ENCODE results near the gene SGTA. TPM values are rescaled to one million over a fixed set of nuclear protein-coding genes. Genes with fewer than 3 reads are reported as not detected.

The SGTA gene
- total RNA-seq, 4 donors from 2014 or later = 37.9 to 49.5 (median 44.1) TPM

DNA sequence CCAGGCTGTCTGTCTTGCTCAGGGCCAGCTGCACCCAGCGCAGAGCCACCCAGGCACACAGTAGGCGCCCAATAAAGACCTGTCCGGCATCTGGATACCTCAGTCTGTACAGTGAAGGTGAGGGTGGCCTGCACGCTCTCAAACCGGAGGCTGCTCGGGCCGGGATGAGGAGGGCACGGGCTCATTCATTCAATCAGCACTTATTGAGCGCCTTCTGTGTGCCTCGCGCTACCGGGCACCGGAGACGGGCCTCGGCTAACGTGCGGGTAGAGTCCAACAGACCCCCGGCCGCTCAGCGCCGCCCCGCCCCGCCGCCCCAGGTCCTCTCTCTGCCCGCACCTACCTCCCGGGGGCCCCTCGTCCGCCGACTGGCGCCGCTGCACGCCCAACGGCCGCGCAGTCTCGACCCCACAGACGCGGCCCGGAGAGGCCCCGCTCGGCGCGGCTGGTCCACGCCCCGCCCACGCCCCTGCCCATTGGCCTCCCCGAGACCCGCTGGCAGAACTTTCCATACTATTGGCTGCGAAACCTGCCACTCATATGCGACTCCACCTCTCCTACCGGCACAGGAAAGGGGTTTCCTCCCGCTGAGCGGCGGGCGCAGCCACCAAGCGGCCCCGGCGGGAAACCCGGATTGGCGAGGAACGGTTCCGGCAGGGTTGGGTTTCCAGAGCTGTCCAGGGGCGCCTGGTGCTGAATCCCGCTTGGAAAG lies 43.3 kb downstream of the SGTA start, which contains the start of gene SLC39A3:
TSS of gene SLC39A3 (minus strand) at position 416 of the 712 bp plus-strand sequence. CDS start 2,760 bp downstream, outside the sequence.
- 0 to 1% methylated on average over 28 to 64 of the region's 64 CpGs for WGBS, 2 donors
- H3K4me3 ChIP-seq (ENCODE audit: low read depth, poor library complexity, severe bottlenecking) = peak within 1 kb of the TSS; percentile 62
- DNase-seq (ENCODE audit: low spot score in 2 of 2) = peak; percentile 97 to 99
- intact Hi-C loops (cut with DNase I; ENCODE audit: low total_unique reads) = no loop called here
- peak in 1 of 3 donors; percentile 29 for TF ChIP-seq CTCF (IDR thresholded peaks at IDR 0.05)
- no peak for TF ChIP-seq POLR2A (IDR thresholded peaks at IDR 0.05)

DNA sequence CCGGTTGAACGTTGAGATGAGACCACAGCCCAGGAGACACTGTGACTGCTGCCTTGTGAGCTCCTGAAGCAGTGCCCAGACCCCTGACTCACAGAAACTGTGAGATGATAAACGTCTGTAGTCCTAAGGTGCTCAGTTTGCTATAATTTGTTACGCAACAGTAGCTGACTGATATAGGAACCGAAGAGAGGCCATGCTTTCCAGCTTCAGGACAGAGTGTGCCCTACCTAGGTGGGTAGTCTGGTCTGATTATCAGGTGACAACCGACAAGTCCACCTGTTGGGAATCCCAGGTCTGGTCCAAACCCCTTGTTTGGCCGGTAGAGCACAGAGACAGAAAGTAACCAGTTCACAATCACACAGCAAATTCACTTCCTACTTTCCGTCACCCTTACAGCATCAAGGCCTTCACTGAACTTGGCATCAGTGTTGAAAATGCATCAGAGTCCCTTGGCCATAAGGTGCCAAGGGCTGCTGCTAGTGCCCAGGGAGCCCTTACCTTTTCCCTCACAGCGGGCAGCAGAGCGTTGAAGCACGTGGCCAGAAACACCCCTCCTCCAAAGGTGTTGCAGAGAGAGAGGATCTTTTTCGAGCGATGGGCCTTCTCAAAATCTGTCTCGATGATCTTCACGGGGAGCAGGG lies 46.4 kb downstream of the SGTA start:
- no peak overlapping the region for H3K4me3 ChIP-seq (ENCODE audit: low read depth, poor library complexity, severe bottlenecking)
- TF ChIP-seq CTCF (IDR thresholded peaks at IDR 0.05) (no peak), POLR2A (IDR thresholded peaks at IDR 0.05) (no peak)
- WGBS, 2 donors = 94 to 97% methylated on average over 15 of the region's 15 CpGs
- no peak for DNase-seq (ENCODE audit: low spot score in 2 of 2)
- intact Hi-C loops (cut with DNase I; ENCODE audit: low total_unique reads) = no loop called here

GRCh38 chr19:2735374-2735773 lies 47.7 kb downstream of the SGTA start:
- TF ChIP-seq POLR2A (IDR thresholded peaks at IDR 0.05) = no peak
- no peak for TF ChIP-seq CTCF (IDR thresholded peaks at IDR 0.05)
- intact Hi-C loops (cut with DNase I; ENCODE audit: low total_unique reads) = no loop called here
- DNase-seq (ENCODE audit: low spot score in 2 of 2) = no peak
- WGBS, 2 donors = 95 to 97% methylated on average over 12 of the region's 12 CpGs
- H3K4me3 ChIP-seq (ENCODE audit: low read depth, poor library complexity, severe bottlenecking) = no peak overlapping the region

- intact Hi-C loops (cut with DNase I; ENCODE audit: low total_unique reads) = no loop called here
- WGBS, 2 donors = 90% methylated on average over 21 to 24 of the region's 26 CpGs
- no peak for DNase-seq (ENCODE audit: low spot score in 2 of 2)
- no peak overlapping the region for H3K4me3 ChIP-seq (ENCODE audit: low read depth, poor library complexity, severe bottlenecking)
- no peak for TF ChIP-seq CTCF (IDR thresholded peaks at IDR 0.05)
- TF ChIP-seq POLR2A (IDR thresholded peaks at IDR 0.05) = no peak
Observed at GRCh38 chr19:2734589-2735288, 48.3 kb downstream of the SGTA start.

DNA sequence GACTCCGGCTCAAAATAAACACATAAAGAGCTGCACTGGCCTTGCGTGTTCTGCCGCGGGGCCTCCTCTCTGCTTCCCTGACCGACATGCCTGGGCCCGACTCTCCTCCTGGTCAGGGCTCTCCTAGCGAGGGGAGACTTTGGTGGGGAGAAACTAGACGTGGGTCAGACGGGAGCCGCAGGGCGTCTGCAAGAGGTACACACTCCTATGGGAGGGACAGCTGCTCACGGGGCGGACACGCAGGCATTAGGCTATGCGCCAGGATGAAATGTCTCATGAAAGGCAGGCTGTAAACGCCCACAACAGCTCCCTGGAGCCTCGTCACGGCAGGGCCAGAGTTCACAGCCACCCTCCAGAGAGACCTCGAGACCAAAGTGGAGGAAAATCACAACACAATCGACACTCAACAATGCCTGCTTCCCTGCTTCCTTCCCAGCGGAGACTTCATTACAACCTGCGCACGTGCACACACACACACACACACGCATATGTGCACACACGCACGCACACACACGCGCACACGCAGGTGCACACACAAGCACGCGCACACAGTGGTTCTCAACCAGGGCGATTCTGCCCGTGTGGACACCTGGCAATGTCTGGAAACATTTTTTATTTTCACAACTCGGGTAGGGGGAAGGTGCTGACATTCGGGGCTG lies 49.0 kb downstream of the SGTA start:
- TF ChIP-seq CTCF (IDR thresholded peaks at IDR 0.05) (no peak), POLR2A (IDR thresholded peaks at IDR 0.05) (no peak)
- no peak overlapping the region for H3K4me3 ChIP-seq (ENCODE audit: low read depth, poor library complexity, severe bottlenecking)
- DNase-seq (ENCODE audit: low spot score in 2 of 2) = no peak
- 65 to 70% methylated on average over 35 of the region's 35 CpGs for WGBS, 2 donors
- intact Hi-C loops (cut with DNase I; ENCODE audit: low total_unique reads) = no loop called here
